PC-9 (cell line): ENCODE results near the gene MAST2.

ENCODE experiments used
- EZH2 ChIP-seq: fragments of 200-600 bp; sonication (generic); IDR thresholded peaks from 2 replicates; pipeline ENCODE4 v1.8.0; 2017; ENCODE audit warnings: antibody characterized with exemption, low read depth
- TF ChIP-seq, protein P1 (sequence below): fragments of 200-600 bp; sonication (generic); conservative IDR thresholded peaks from 2 replicates; pipeline ENCODE4 v1.6.1; 2017; ENCODE audit warnings: mixed run types, antibody characterized with exemption, mild to moderate bottlenecking, moderate library complexity

DNA sequence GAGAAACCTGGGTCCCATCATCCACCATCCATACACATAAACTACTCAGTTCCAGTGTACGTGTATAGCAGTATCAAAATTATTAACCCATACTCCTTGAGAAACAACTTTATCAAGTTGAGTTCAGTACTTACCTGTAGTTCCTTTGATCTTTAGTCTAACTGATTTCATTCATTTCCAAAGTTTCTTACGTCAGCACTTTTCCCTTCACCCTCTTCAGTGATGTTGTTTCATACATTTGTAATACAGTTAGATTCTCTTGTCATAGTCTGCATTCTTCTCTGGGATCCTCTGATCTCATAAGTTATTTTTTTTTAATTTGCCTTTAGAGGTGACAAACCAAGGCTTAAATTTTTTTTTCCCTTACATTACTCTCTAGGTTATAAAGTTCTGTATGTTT lies 185.8 kb downstream of the MAST2 start:
- TF ChIP-seq, protein P1, sequence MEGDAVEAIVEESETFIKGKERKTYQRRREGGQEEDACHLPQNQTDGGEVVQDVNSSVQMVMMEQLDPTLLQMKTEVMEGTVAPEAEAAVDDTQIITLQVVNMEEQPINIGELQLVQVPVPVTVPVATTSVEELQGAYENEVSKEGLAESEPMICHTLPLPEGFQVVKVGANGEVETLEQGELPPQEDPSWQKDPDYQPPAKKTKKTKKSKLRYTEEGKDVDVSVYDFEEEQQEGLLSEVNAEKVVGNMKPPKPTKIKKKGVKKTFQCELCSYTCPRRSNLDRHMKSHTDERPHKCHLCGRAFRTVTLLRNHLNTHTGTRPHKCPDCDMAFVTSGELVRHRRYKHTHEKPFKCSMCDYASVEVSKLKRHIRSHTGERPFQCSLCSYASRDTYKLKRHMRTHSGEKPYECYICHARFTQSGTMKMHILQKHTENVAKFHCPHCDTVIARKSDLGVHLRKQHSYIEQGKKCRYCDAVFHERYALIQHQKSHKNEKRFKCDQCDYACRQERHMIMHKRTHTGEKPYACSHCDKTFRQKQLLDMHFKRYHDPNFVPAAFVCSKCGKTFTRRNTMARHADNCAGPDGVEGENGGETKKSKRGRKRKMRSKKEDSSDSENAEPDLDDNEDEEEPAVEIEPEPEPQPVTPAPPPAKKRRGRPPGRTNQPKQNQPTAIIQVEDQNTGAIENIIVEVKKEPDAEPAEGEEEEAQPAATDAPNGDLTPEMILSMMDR, result no peak
- TF ChIP-seq EZH2, result no peak
